Prostate gland (tissue), 2 donors: Measurements from ENCODE around the gene JAGN1. TPM values are rescaled to one million over a fixed set of nuclear protein-coding genes. Genes with fewer than 3 reads are reported as not detected.

Experiments
- DNase-seq: peaks from one replicate; pipeline ENCODE4 v3.0.0-alpha.2; 2019; ENCODE audit warnings: low spot score
- H3K27ac ChIP-seq, 2 donors: fragments of 200-600 bp; sonication (generic); 2 replicates each; pipeline ENCODE4 v1.5.1; 2017 to 2019
- H3K27me3 ChIP-seq: fragments of 200-600 bp; sonication (generic); replicated peaks from 2 replicates; pipeline ENCODE4 v1.5.1; 2019; ENCODE audit not compliant: insufficient read depth
- H3K36me3 ChIP-seq, 2 donors: fragments of 200-600 bp; sonication (generic); 1 replicate in 1 of 2; 2 replicates in 1 of 2; pipeline versions ENCODE4 v1.5.1 to v1.8.1; 2017 to 2019
- H3K4me1 ChIP-seq: fragments of 200-600 bp; sonication (generic); replicated peaks from 2 replicates; pipeline ENCODE4 v1.5.1; 2019
- H3K4me3 ChIP-seq, 2 donors: fragments of 200-600 bp; sonication (generic); 2 replicates each; pipeline ENCODE4 v1.5.1; 2017 to 2019
- H3K9me3 ChIP-seq: fragments of 200-600 bp; sonication (generic); 2 replicates; pipeline ENCODE4 v1.5.1; 2017
- CTCF ChIP-seq, 4 experiments: fragments of 200-600 bp in 2 of 4; fragments of 450-650 bp in 2 of 4; sonication (generic) in 2 of 4; IDR thresholded peaks; 1 replicate in 3 of 4; 2 replicates in 1 of 4; pipeline ENCODE4 v1.5.1; 2016 to 2019; ENCODE audit warnings: antibody characterized with exemption in 4 of 4, mild to moderate bottlenecking in 2 of 4, moderate library complexity in 2 of 4
- POLR2A ChIP-seq: fragments of 450-650 bp; IDR thresholded peaks from one replicate; pipeline ENCODE4 v1.6.1; 2016; ENCODE audit warnings: antibody characterized with exemption, mild to moderate bottlenecking
- POLR2AphosphoS5 ChIP-seq: sonication (generic); formaldehyde crosslinking; IDR thresholded peaks from one replicate; pipeline ENCODE4 v1.6.1; 2017; ENCODE audit warnings: antibody characterized with exemption
- WGBS: methylation state at CpG from one replicate; pipeline ENCODE4 v1.1.5; 2018; 5-methylcytosine and 5-hydroxymethylcytosine counted together
- intact Hi-C: fragments of 100-400 bp; cut with DNase I; formaldehyde crosslinking; loops from one replicate; pipeline ENCODE4 v1.14.2; 2022
- total RNA-seq, 2 donors: library from RNA; depleted of rRNA; stranded (reverse); fragments of >200 nt; gene quantifications; one replicate each; pipeline ENCODE4 v1.1.0, GENCODE V29; 2016

The JAGN1 gene
- total RNA-seq, 2 donors from 2014 or later, result 37.0 to 61.5 TPM

DNA sequence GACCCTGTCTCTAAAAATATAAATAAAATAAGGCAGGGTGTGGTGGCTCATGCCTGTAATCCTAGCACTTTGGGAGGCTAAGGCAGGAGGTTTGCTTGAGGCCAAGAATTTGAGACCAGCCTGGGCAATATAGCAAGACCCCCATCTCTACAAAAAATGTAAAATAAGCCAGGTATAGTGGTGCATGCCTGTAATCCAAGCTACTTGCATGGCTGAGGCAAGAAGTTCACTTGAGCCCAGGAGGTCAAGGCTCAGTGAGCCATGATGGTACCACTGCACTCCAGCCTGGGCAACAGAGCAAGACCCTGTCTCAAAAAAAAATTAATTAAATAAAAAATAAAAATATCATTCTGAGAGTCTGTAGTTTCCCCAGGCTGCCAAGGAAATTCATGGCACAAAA is 4.1 kb upstream of the JAGN1 start:
- intact Hi-C loops, result no loop called here
- DNase-seq, result no peak
- TF ChIP-seq POLR2A, result no peak
- TF ChIP-seq CTCF (IDR thresholded peaks at IDR 0.05), result no peak
- TF ChIP-seq POLR2AphosphoS5, result no peak
- no peaks in the 10 kb centered on the region for H3K36me3 ChIP-seq
- no peaks in the 10 kb centered on the region for H3K4me1 ChIP-seq
- H3K4me3 ChIP-seq, result no peak overlapping the region
- H3K9me3 ChIP-seq, result no peaks in the 10 kb centered on the region
- no peaks in the 10 kb centered on the region for H3K27me3 ChIP-seq
- no peak overlapping the region for H3K27ac ChIP-seq

- H3K4me3 ChIP-seq, result no peak overlapping the region
- no peak overlapping the region for H3K27ac ChIP-seq
- H3K4me1 ChIP-seq, result no peaks in the 10 kb centered on the region
- no peak for DNase-seq
- no peaks in the 10 kb centered on the region for H3K36me3 ChIP-seq
- 90% methylated on average over 5 of the region's 5 CpGs for WGBS
- H3K27me3 ChIP-seq, result no peaks in the 10 kb centered on the region
- no peaks in the 10 kb centered on the region for H3K9me3 ChIP-seq
- intact Hi-C loops, result no loop called here
- TF ChIP-seq POLR2AphosphoS5 (no peak), CTCF (IDR thresholded peaks at IDR 0.05) (no peak), POLR2A (no peak)
These were observed 2.9 kb upstream of the JAGN1 start for GRCh38 chr3:9887480-9887879.

DNA sequence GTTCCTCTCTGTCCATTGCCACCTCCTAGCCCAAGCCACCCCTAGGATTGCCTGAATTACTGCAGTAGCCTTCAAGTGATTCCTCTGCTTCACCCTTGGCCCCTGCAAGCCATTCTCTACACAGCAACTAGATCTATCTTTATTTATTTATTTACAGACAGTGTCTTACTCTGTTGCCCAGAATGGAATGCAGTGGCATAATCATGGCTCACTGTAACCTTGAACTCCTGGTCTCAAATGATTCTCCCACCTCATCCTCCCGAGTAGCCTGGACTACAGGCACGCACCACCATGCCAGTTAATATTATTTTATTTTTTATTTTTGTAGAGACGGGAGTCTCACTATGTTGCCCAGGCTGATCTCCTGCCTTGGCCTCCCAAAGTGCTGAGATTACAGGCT is 1.9 kb upstream of the JAGN1 start:
- H3K36me3 ChIP-seq, result peaks cover 0 to 5% of the 10 kb centered on the region in 2 donors
- no peaks in the 10 kb centered on the region for H3K4me1 ChIP-seq
- intact Hi-C loops, result no loop called here
- no peak overlapping the region for H3K27ac ChIP-seq
- H3K27me3 ChIP-seq, result no peaks in the 10 kb centered on the region
- H3K4me3 ChIP-seq, result no peak overlapping the region
- TF ChIP-seq CTCF (IDR thresholded peaks at IDR 0.05) (no peak), POLR2AphosphoS5 (no peak)
- no peak for DNase-seq
- WGBS, result 92% methylated on average over 3 of the region's 3 CpGs
- H3K9me3 ChIP-seq, result no peaks in the 10 kb centered on the region

DNA sequence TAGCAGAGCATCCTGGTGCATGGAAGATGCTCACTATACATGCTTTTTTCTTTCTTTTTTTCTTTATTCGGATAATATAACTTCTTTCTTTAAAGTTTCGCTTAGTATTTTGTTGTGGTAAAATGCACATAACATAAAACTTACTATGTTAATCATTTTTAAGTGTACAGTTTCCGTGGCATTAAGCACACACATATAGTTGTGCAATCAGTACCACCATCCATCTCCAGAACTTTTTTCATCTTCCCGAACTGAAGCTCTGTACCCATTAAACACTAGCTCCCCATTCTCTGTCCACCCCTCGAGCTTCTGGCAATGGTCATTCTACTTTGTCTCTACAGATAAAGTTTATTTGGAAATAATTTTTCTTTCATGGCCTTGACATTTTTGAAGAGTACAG is 1.0 kb upstream of the JAGN1 start:
- H3K27ac ChIP-seq, result no peak overlapping the region

DNA sequence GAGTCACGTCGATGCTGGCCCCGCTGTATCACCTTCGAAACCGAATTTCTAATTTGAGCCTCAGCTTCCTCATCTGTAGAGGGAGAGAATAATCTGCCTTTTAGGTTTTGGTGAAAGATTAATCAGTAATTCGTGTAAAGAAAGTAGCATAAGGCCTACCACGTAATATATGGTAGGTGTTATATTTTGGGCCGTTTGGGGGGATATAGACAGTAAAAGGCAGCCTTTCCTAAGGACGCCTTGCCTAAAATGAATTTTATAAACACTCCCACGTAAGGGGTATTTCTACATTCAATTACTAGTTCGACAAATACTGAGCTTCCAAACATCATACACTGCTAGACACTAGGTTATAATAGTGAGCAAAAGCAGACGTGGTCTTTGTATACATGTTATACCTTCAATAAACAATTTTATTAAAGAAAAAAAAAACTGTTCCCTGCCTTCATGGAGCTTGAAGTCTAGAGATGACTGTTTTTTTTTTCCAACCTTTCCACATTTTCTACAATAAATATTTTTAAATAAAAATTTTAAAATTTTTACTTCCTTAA is 737 bp downstream of the JAGN1 start:
- no peak for DNase-seq
- intact Hi-C loops, result loop anchor here (2.0 kb wide), 1 partner anchor 24 kb away; no protein-coding TSS in a partner anchor
- Histone ChIP-seq H3K4me3 (peak overlapping the region; percentile 92), H3K36me3 (peaks cover 0 to 9% of the 10 kb centered on the region in 2 donors), H3K27ac (peak overlapping the region; percentile 94 to 95), H3K4me1 (no peaks in the 10 kb centered on the region), H3K27me3 (no peaks in the 10 kb centered on the region), H3K9me3 (no peaks in the 10 kb centered on the region)
- WGBS, result 11% methylated on average over 12 of the region's 12 CpGs
- TF ChIP-seq POLR2A, result no peak
- TF ChIP-seq CTCF (IDR thresholded peaks at IDR 0.05), result no peak
- no peak for TF ChIP-seq POLR2AphosphoS5

More for the DNA sequence above, 1.0 kb upstream of the JAGN1 start:
- H3K27me3 ChIP-seq, result no peaks in the 10 kb centered on the region
- H3K4me1 ChIP-seq, result no peaks in the 10 kb centered on the region
- H3K4me3 ChIP-seq, result no peak overlapping the region
- peaks cover 0 to 9% of the 10 kb centered on the region in 2 donors for H3K36me3 ChIP-seq
- WGBS, result 76% methylated on average over 5 of the region's 5 CpGs
- no peak for TF ChIP-seq POLR2A
- intact Hi-C loops, result no loop called here
- no peaks in the 10 kb centered on the region for H3K9me3 ChIP-seq
- no peak for DNase-seq
